AG04450 (cell line): Measurements from ENCODE around the gene GALNT2. TPM values are rescaled to one million over a fixed set of nuclear protein-coding genes. Genes with fewer than 3 reads are reported as not detected.

Experiments used
- CTCF ChIA-PET: fragments of 300-600, 350-600 bp; formaldehyde crosslinking; extraction: SDS; loops from one replicate; lab custom pipeline; 2022; ENCODE audit warnings: antibody characterized with exemption, inconsistent platforms; lab: Charles Lee
- POLR2A ChIA-PET: fragments of 350-600 bp; formaldehyde crosslinking; extraction: SDS; loops from one replicate; lab custom pipeline; 2021; ENCODE audit warnings: antibody characterized with exemption, inconsistent platforms; lab: Yijun Ruan, JAX
- DNase-seq: peaks from one replicate; pipeline ENCODE4 v3.0.0-alpha.2; 2011; ENCODE audit warnings: low read depth, low spot score
- H3K27ac ChIP-seq: one replicate; pipeline ENCODE4 v1.5.1; 2012; ENCODE audit warnings: low read depth, low read length, control low read depth
- H3K27me3 ChIP-seq: one replicate; pipeline ENCODE4 v1.6.0; 2012; ENCODE audit warnings: low read length; ENCODE audit not compliant: control insufficient read depth, insufficient read depth
- H3K4me3 ChIP-seq: 2 replicates; pipeline ENCODE4 v1.5.1; 2011; ENCODE audit warnings: mild to moderate bottlenecking, low read depth, low read length, control low read depth
- H3K9me3 ChIP-seq: 2 replicates; pipeline ENCODE4 v1.5.1; 2012; ENCODE audit warnings: low read length; ENCODE audit not compliant: control insufficient read depth, insufficient read depth
- CTCF ChIP-seq: IDR thresholded peaks from 2 replicates; pipeline ENCODE4 v1.5.1; 2011; ENCODE audit warnings: low read depth, low read length, control low read depth, inconsistent platforms
- polyA plus RNA-seq: library from polyadenylated mRNA; depleted of rRNA; stranded (reverse); fragments of >200 nt; gene quantifications from 2 replicates; pipeline ENCODE4 v1.2.3, GENCODE V29; 2011

Gene GALNT2
- polyA plus RNA-seq, 1 experiment = 121 TPM

DNA sequence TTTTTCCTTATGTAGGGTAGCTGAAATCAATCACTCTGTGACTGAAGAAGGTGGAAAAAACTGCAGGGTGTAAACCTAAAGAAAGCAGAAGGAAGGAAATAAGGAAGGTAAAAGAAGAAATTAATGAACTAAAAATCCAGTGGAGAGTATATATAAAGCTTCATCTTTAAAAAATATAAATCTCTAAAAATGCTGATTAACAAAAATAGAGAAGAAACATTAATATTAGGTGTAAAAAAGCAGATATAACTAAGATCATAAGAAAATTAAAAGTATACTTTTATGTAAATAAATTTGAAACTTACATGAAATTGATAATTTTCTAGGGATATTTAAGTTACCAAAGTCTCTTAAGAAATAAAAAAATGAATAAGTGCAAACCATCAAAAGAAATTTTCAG lies 159.8 kb downstream of the GALNT2 start:
- DNase-seq = no peak
- CTCF ChIA-PET = interaction anchor here (1.0 kb wide), 1 partner anchor 17 kb away, joined by 3 read pairs; no protein-coding TSS in a partner anchor
- POLR2A ChIA-PET = no interaction called here
- Histone ChIP-seq H3K27me3 (no peaks in the 10 kb centered on the region), H3K9me3 (no peaks in the 10 kb centered on the region), H3K4me3 (no peak overlapping the region), H3K27ac (no peak overlapping the region)
- TF ChIP-seq CTCF = no peak

DNA sequence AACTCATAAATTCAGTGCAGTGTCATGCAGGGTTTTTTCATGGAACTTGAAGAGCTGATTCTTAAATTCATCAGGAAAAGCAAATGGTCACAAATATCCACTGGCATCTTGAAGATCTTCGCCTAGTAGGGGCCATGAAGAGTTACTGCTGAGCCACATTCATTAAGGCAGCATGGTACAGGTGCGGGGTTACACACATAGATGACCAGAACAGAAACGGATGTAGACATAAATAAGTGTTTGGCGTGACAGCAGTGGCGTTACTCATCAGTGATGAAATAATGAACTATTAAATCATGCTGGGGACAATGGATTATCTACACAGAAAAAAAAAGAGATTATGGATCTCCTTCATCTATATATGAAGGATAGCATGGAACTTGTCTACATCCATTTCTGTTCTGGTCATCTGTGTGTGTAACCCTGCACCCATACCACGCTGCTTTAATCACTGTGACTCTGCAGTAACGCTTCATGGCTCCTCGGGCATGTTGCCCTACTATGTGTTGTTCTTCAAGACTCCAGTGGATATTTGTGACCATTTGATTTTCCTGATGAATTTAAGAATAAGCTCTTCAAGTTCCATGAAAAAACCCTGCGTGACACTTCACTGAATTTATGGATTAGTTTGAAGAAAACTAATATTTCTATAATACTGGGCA lies 161.3 kb downstream of the GALNT2 start:
- ChIA-PET CTCF (no interaction called here), POLR2A (no interaction called here)
- no peak for DNase-seq
- no peak for TF ChIP-seq CTCF
- no peak overlapping the region for H3K4me3 ChIP-seq
- no peak overlapping the region for H3K27ac ChIP-seq
- H3K27me3 ChIP-seq = no peaks in the 10 kb centered on the region
- H3K9me3 ChIP-seq = no peaks in the 10 kb centered on the region

DNA sequence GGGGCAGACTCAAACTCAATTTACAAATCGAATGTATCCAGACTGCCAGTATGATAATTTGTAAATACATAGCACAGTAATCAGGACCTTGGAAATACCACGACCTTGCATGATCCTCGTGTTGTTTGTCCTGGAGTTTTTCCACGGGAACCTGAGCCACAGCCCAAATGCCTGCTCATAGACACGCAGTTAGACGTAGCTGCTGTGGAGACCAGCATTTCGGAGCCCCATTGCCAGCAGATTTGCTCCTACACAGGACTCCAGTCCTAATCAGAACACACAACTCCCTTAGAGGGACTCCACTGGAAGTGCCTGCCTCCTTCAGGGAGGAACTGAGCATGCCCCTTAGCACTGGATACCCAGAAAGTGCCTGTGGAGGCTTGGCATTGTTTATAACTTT lies 163.2 kb downstream of the GALNT2 start:
- ChIA-PET POLR2A (no interaction called here), CTCF (no interaction called here)
- Histone ChIP-seq H3K9me3 (no peaks in the 10 kb centered on the region), H3K27ac (no peak overlapping the region), H3K4me3 (no peak overlapping the region), H3K27me3 (no peaks in the 10 kb centered on the region)
- no peak for DNase-seq
- no peak for TF ChIP-seq CTCF

DNA sequence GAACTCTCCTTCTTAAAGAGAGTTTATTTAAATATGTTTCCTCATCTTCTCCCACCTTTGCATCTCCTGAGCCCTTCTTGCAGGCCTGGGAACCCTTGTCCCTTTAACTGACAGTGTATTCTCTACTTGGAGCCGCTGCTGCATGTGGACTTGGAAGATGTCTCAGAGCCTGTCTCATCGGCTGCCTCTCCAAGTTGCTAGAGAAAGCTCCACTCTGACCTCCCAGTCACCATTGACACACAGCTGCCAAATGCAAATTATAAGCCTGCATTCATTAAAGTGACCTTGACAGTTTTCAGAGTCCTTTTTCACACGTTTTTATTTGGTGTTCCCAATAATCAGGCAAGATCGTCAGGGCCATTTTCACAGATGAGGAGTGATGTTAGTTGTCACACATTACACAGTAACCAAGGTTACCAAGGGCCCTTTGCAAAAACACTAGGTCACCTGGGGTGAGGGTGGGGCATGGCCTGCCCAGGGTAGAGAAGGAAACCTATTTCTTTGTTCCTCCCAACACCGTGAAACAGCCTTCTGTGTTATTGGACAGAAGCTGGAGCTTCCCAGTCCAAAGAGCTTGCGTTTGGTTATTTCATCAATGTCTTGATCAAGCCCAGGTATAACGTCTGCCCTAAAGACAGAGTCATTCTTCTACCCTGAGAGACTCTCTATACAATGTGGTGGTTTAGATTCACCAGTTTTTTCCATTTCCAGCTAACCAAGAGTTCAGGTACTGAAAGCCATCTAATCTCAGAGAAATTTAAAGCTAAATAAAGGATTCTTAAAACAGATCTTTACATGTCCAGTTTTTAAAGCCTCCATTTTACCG lies 164.1 kb downstream of the GALNT2 start:
- ChIA-PET POLR2A (no interaction called here), CTCF (interaction anchor here (0.9 to 1.8 kb wide), 5 partner anchors 9 to 570 kb away, joined by 3 to 5 read pairs (median 3); no protein-coding TSS in a partner anchor)
- no peak overlapping the region for H3K27ac ChIP-seq
- TF ChIP-seq CTCF = no peak
- no peaks in the 10 kb centered on the region for H3K9me3 ChIP-seq
- H3K4me3 ChIP-seq = no peak overlapping the region
- no peak for DNase-seq
- no peaks in the 10 kb centered on the region for H3K27me3 ChIP-seq

GRCh38 chr1:230231774-230232145 lies 164.7 kb downstream of the GALNT2 start:
- no peak for TF ChIP-seq CTCF
- Histone ChIP-seq H3K4me3 (no peak overlapping the region), H3K9me3 (no peaks in the 10 kb centered on the region), H3K27me3 (no peaks in the 10 kb centered on the region), H3K27ac (no peak overlapping the region)
- ChIA-PET CTCF (interaction anchor here (0.9 to 1.8 kb wide), 5 partner anchors 9 to 571 kb away, joined by 3 to 5 read pairs (median 3); no protein-coding TSS in a partner anchor), POLR2A (no interaction called here)
- DNase-seq = no peak
